CD4-positive, CD25-positive, alpha-beta regulatory T cell (primary cell): ENCODE measurements around the gene FXYD7. TPM values are rescaled to one million over a fixed set of nuclear protein-coding genes. Genes with fewer than 3 reads are reported as not detected.

Experiments
- ATAC-seq, 2 donors: fragments of 150-1000 bp; cut with Tn5 transposase; one replicate each; pipeline ENCODE4 v1.10.0; 2021; ENCODE audit warnings: low read depth in 2 of 2, moderate number of reproducible peaks in 2 of 2, moderate library complexity in 1 of 2
- DNase-seq, 3 donors: peaks; one replicate each; pipeline versions ENCODE4 v3.0.0 to v3.0.0-alpha.2; 2012 to 2022; ENCODE audit warnings: mixed read lengths in 1 of 3
- H3K27ac ChIP-seq: one replicate; pipeline ENCODE4 v1.7.0; 2013; ENCODE audit warnings: mild to moderate bottlenecking, low read length; ENCODE audit not compliant: insufficient read depth, poor library complexity, severe bottlenecking
- H3K27me3 ChIP-seq: one replicate; pipeline ENCODE4 v1.7.0; 2013; ENCODE audit warnings: low read length; ENCODE audit not compliant: control insufficient read depth, insufficient read depth
- H3K36me3 ChIP-seq: one replicate; pipeline ENCODE4 v1.7.0; 2013; ENCODE audit warnings: mild to moderate bottlenecking, low read length, moderate library complexity; ENCODE audit not compliant: control insufficient read depth, insufficient read depth
- H3K4me1 ChIP-seq: 2 replicates; pipeline ENCODE4 v1.7.0; 2013; ENCODE audit warnings: mild to moderate bottlenecking, low read length; ENCODE audit not compliant: insufficient read depth, control insufficient read depth, poor library complexity, severe bottlenecking
- H3K4me3 ChIP-seq: one replicate; pipeline ENCODE4 v1.7.0; 2013; ENCODE audit warnings: low read depth, mild to moderate bottlenecking, low read length, moderate library complexity
- H3K9me3 ChIP-seq, 2 experiments: 1 replicate in 1 of 2; 2 replicates in 1 of 2; pipeline ENCODE4 v1.7.0; 2013; ENCODE audit warnings: low read length in 2 of 2, mild to moderate bottlenecking in 1 of 2, moderate library complexity in 1 of 2; ENCODE audit not compliant: control insufficient read depth in 2 of 2
- H3K27ac Mint-ChIP-seq, 3 donors: one replicate each; pipeline ENCODE4 v1.8.0; 2020 to 2022; ENCODE audit warnings: mild to moderate bottlenecking in 3 of 3, mixed read lengths in 3 of 3, moderate library complexity in 2 of 3
- H3K27me3 Mint-ChIP-seq: one replicate; pipeline ENCODE4 v1.8.0; 2022; ENCODE audit warnings: mild to moderate bottlenecking, mixed read lengths
- H3K36me3 Mint-ChIP-seq: one replicate; pipeline ENCODE4 v1.8.0; 2020; ENCODE audit warnings: mixed read lengths
- H3K4me1 Mint-ChIP-seq, 4 donors: one replicate each; pipeline ENCODE4 v1.8.0; 2020 to 2022; ENCODE audit warnings: mixed read lengths in 4 of 4, mild to moderate bottlenecking in 1 of 4
- H3K4me3 Mint-ChIP-seq, 4 donors: one replicate each; pipeline ENCODE4 v1.8.0; 2020 to 2022; ENCODE audit warnings: mild to moderate bottlenecking in 4 of 4, mixed read lengths in 4 of 4, moderate library complexity in 3 of 4
- H3K9me3 Mint-ChIP-seq, 7 donors: one replicate each; pipeline ENCODE4 v1.8.0; 2020 to 2022; ENCODE audit warnings: mixed read lengths in 7 of 7, mild to moderate bottlenecking in 3 of 7, moderate library complexity in 2 of 7
- polyA plus RNA-seq, 4 donors: library from polyadenylated mRNA; unstranded; fragments of 300-500 nt; fragmentation: Illumina TruSeq; gene quantifications; one replicate each; pipeline ENCODE4 v1.2.3, GENCODE V29; 2021
- total RNA-seq: library from RNA; stranded (reverse); gene quantifications from one replicate; pipeline ENCODE4 v1.2.3, GENCODE V29; 2022

FXYD7 gene
- total and polyA plus RNA-seq, 5 donors from 2014 or later = 3.2 to 9.3 (median 4.9) TPM

- peak overlapping the region; percentile 64 for H3K4me3 ChIP-seq
- H3K4me1 ChIP-seq = peaks cover 43% of the 10 kb centered on the region
- Mint-ChIP-seq H3K27ac (peak overlapping the region; percentile 24 to 95 (median 91)), H3K4me1 (peaks cover 6 to 41% (median 20%) of the 10 kb centered on the region in 4 donors), H3K4me3 (peak overlapping the region; percentile 88 to 96 (median 90)), H3K27me3 (peaks cover 9% of the 10 kb centered on the region), H3K36me3 (no peaks in the 10 kb centered on the region), H3K9me3 (no peaks in the 10 kb centered on the region)
- ATAC-seq (peak; percentile 84 to 85), DNase-seq (peak; percentile 90 to 92 (median 92))
- H3K27me3 ChIP-seq = no peaks in the 10 kb centered on the region
- no peaks in the 10 kb centered on the region for H3K9me3 ChIP-seq
- peak overlapping the region; percentile 29 for H3K27ac ChIP-seq
- H3K36me3 ChIP-seq = no peaks in the 10 kb centered on the region
These were observed 1.9 kb upstream of the FXYD7 start for GRCh38 chr19:35140962-35141836.

GRCh38 chr19:35141837-35142605 is 1.0 kb upstream of the FXYD7 start:
- Histone ChIP-seq H3K9me3 (no peaks in the 10 kb centered on the region), H3K27me3 (no peaks in the 10 kb centered on the region), H3K36me3 (no peaks in the 10 kb centered on the region), H3K27ac (peak overlapping the region; percentile 29), H3K4me1 (peaks cover 43% of the 10 kb centered on the region), H3K4me3 (peak overlapping the region; percentile 64)
- H3K36me3 Mint-ChIP-seq = no peaks in the 10 kb centered on the region
- peaks cover 9% of the 10 kb centered on the region for H3K27me3 Mint-ChIP-seq
- peak in 2 of 3 donors; percentile 17 to 40 for DNase-seq
- H3K9me3 Mint-ChIP-seq = no peaks in the 10 kb centered on the region
- H3K27ac Mint-ChIP-seq = peak overlapping the region; percentile 63 to 95 (median 91)
- H3K4me1 Mint-ChIP-seq = peaks cover 6 to 41% (median 21%) of the 10 kb centered on the region in 4 donors
- peak overlapping the region; percentile 88 to 96 (median 90) for H3K4me3 Mint-ChIP-seq
- ATAC-seq = peak in 1 of 2 donors; percentile 0

DNA sequence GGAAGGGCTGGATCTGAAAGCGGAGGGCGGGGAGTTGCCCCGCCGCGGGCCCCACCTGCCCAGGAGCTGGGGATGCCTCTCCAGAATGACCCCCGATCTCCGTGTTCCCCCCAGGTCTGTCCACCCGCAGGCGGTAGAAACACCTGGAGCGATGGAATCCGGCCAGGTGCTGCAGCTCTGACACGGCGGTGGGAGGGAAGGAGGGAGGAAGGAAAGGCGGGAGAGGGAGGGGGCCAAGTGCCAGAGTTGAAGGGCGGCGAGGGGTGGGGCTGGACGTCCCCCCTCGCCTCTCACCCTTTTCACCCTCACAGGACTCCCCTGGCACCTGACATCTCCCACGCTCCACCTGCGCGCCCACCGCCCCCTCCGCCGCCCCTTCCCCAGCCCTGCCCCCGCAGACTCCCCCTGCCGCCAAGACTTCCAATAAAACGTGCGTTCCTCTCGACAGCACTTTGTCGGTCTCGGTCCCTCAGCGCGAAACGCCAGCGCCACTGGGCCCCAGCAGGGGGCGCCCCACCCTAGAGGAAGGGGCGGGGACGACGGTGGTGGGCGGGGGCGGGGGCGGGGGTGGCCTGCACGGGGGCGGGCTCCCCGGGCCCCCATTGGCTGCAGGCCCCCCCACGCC is 337 bp upstream of the FXYD7 start:
- peak overlapping the region in 1 of 3 donors; percentile 32 for H3K27ac Mint-ChIP-seq
- H3K36me3 Mint-ChIP-seq = no peaks in the 10 kb centered on the region
- H3K27me3 Mint-ChIP-seq = peaks cover 9% of the 10 kb centered on the region
- Histone ChIP-seq H3K27ac (no peak overlapping the region), H3K36me3 (no peaks in the 10 kb centered on the region), H3K27me3 (no peaks in the 10 kb centered on the region), H3K4me1 (peaks cover 43% of the 10 kb centered on the region), H3K9me3 (no peaks in the 10 kb centered on the region), H3K4me3 (peak overlapping the region; percentile 64)
- H3K4me3 Mint-ChIP-seq = peak overlapping the region; percentile 75 to 89 (median 78)
- no peaks in the 10 kb centered on the region for H3K9me3 Mint-ChIP-seq
- DNase-seq = peak; percentile 63 to 72 (median 68)
- peak; percentile 23 to 29 for ATAC-seq
- H3K4me1 Mint-ChIP-seq = peaks cover 6 to 41% (median 22%) of the 10 kb centered on the region in 4 donors

GRCh38 chr19:35143818-35144217 is 763 bp downstream of the FXYD7 start:
- H3K4me1 Mint-ChIP-seq = peaks cover 6 to 41% (median 22%) of the 10 kb centered on the region in 4 donors
- peak overlapping the region in 2 of 3 donors; percentile 48 to 87 for H3K27ac Mint-ChIP-seq
- H3K27me3 Mint-ChIP-seq = peaks cover 9% of the 10 kb centered on the region
- no peak for DNase-seq
- Histone ChIP-seq H3K27me3 (no peaks in the 10 kb centered on the region), H3K4me3 (no peak overlapping the region), H3K27ac (no peak overlapping the region), H3K36me3 (no peaks in the 10 kb centered on the region), H3K4me1 (peaks cover 43% of the 10 kb centered on the region), H3K9me3 (no peaks in the 10 kb centered on the region)
- no peaks in the 10 kb centered on the region for H3K36me3 Mint-ChIP-seq
- no peak for ATAC-seq
- peak overlapping the region; percentile 21 to 74 (median 60) for H3K4me3 Mint-ChIP-seq
- no peaks in the 10 kb centered on the region for H3K9me3 Mint-ChIP-seq

DNA sequence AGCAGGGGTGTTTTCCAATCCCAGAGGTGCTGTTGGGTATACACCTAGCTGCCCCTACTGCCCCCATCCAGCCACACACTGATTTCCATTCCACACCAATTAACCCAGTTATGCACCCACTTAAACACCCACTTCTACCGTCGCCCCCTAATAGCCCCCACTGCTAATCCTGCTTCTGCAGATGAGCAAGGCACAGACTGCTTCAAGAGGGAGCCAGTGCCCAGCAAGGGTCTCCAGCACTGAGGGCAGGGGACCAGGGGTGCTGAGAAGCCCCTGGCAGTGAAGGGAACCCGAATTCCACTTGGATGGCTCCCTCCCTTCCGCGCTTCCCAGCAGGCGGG is 1.2 kb downstream of the FXYD7 start:
- Histone ChIP-seq H3K27me3 (no peaks in the 10 kb centered on the region), H3K4me3 (no peak overlapping the region), H3K9me3 (no peaks in the 10 kb centered on the region), H3K36me3 (no peaks in the 10 kb centered on the region), H3K27ac (no peak overlapping the region), H3K4me1 (peaks cover 43% of the 10 kb centered on the region)
- peak overlapping the region in 3 of 4 donors; percentile 21 to 74 (median 38) for H3K4me3 Mint-ChIP-seq
- peak overlapping the region in 2 of 3 donors; percentile 48 to 87 for H3K27ac Mint-ChIP-seq
- H3K9me3 Mint-ChIP-seq = no peaks in the 10 kb centered on the region
- no peak for DNase-seq
- no peak for ATAC-seq
- peaks cover 6 to 41% (median 22%) of the 10 kb centered on the region in 4 donors for H3K4me1 Mint-ChIP-seq
- H3K36me3 Mint-ChIP-seq = peaks cover 2% of the 10 kb centered on the region
- peaks cover 9% of the 10 kb centered on the region for H3K27me3 Mint-ChIP-seq

GRCh38 chr19:35144600-35145436 is 1.8 kb downstream of the FXYD7 start:
- no peaks in the 10 kb centered on the region for H3K9me3 ChIP-seq
- Mint-ChIP-seq H3K36me3 (peaks cover 5% of the 10 kb centered on the region), H3K9me3 (no peaks in the 10 kb centered on the region), H3K27me3 (peaks cover 9% of the 10 kb centered on the region), H3K4me1 (peaks cover 6 to 41% (median 22%) of the 10 kb centered on the region in 4 donors), H3K4me3 (peak overlapping the region in 2 of 4 donors; percentile 38 to 85), H3K27ac (peak overlapping the region in 1 of 3 donors; percentile 61)
- H3K4me3 ChIP-seq = no peak overlapping the region
- H3K4me1 ChIP-seq = peaks cover 43% of the 10 kb centered on the region
- DNase-seq (peak in 1 of 3 donors; percentile 28), ATAC-seq (no peak)
- H3K27ac ChIP-seq = no peak overlapping the region
- no peaks in the 10 kb centered on the region for H3K36me3 ChIP-seq
- no peaks in the 10 kb centered on the region for H3K27me3 ChIP-seq
